ENCODE data around the gene GAL3ST2. TPM values are rescaled to one million over a fixed set of nuclear protein-coding genes. Genes with fewer than 3 reads are reported as not detected.

GAL3ST2 gene
- total and polyA plus RNA-seq, 12 donors = 0.16 to 1.8 (median 0.61) TPM; not detected in 4

DNA sequence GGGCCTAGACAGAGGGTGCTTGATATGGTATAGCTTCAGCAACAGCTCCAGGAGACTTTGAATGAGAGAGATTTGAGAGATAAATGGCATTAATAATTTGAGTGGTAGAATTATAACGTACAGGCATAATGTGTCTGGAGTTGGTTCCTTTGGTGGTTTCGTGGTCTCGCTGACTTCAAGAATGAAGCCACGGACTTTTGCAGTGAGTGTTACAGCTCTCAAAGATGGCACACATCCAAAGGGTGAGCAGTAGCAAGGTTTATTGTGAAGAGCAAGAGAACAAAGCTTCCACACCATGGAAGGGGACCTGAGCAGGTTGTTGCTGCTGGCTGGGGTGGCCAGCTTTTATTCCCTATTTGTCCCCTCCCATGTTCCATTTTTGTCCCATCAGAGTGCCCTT is 59.0 kb downstream of the GAL3ST2 start:
- intact Hi-C loops (cut with DNase I) = no loop called here
- Histone ChIP-seq H3K4me3 (no peak overlapping the region), H3K36me3 (replicated peaks in 1 of 2) (no peaks in the 10 kb centered on the region), H3K27me3 (no peaks in the 10 kb centered on the region), H3K27ac (no peak overlapping the region), H3K4me1 (replicated peaks in 1 of 2) (no peaks in the 10 kb centered on the region), H3K9me3 (replicated peaks in 1 of 3) (no peaks in the 10 kb centered on the region)
- peak in 1 of 7 donors; percentile 6 for DNase-seq
- TF ChIP-seq POLR2A (IDR thresholded peaks at IDR 0.05) = no peak
- WGBS, 4 donors = 61 to 72% (median 68%) methylated on average over 4 of the region's 4 CpGs

GRCh38 chr2:241836292-241836691 is 59.7 kb downstream of the GAL3ST2 start:
- H3K4me1 ChIP-seq (replicated peaks in 1 of 2) = no peaks in the 10 kb centered on the region
- H3K36me3 ChIP-seq (replicated peaks in 1 of 2) = no peaks in the 10 kb centered on the region
- no peaks in the 10 kb centered on the region for H3K9me3 ChIP-seq (replicated peaks in 1 of 3)
- intact Hi-C loops (cut with DNase I) = no loop called here
- no peak overlapping the region for H3K4me3 ChIP-seq
- TF ChIP-seq POLR2A (IDR thresholded peaks at IDR 0.05) = no peak
- TF ChIP-seq, protein P1, sequence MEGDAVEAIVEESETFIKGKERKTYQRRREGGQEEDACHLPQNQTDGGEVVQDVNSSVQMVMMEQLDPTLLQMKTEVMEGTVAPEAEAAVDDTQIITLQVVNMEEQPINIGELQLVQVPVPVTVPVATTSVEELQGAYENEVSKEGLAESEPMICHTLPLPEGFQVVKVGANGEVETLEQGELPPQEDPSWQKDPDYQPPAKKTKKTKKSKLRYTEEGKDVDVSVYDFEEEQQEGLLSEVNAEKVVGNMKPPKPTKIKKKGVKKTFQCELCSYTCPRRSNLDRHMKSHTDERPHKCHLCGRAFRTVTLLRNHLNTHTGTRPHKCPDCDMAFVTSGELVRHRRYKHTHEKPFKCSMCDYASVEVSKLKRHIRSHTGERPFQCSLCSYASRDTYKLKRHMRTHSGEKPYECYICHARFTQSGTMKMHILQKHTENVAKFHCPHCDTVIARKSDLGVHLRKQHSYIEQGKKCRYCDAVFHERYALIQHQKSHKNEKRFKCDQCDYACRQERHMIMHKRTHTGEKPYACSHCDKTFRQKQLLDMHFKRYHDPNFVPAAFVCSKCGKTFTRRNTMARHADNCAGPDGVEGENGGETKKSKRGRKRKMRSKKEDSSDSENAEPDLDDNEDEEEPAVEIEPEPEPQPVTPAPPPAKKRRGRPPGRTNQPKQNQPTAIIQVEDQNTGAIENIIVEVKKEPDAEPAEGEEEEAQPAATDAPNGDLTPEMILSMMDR (IDR thresholded peaks at IDR 0.05) = no peak
- DNase-seq = peak in 1 of 7 donors; percentile 6
- H3K27me3 ChIP-seq = no peaks in the 10 kb centered on the region
- H3K27ac ChIP-seq = no peak overlapping the region
- 41 to 51% (median 49%) methylated on average over 6 of the region's 6 CpGs for WGBS, 4 donors

DNA sequence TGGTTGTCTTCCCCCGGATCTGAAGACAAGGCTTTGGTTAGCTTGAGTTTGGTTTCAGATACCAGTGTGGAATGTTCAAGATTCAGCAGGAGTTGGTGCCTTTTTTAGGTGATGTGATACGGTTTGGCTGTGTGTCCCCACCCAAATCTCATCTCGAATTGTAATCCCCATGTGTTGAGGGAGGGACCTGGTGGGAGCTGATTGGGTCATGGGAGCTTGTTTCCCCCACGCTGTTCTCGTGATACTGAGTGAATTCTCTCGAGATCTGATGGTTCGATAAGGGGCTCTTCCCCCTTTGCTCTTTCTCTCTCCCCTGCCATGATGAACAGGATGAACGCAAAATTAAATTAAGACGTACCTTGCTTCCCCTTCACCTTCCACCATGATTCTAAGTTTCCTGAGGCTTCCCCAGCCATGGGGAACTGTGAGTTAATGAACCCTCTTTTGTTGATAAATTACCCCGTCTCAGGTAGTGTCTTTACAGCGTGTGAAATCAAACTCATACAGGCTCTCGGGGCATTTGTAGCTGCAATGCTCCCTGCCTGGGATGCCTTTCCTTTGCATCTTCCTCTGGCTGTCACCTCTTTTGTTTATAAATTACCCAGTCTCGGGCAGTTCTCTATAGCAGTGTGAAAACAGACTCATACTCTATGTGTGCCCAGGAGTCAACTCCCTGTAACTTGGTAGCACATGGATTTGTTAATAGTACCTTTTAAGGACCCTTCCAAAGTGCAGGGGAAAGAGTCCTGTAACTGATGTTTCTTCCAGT is 60.8 kb downstream of the GAL3ST2 start:
- no peaks in the 10 kb centered on the region for H3K27me3 ChIP-seq
- H3K4me1 ChIP-seq (replicated peaks in 1 of 2) = no peaks in the 10 kb centered on the region
- H3K27ac ChIP-seq = no peak overlapping the region
- 57 to 71% (median 69%) methylated on average over 13 of the region's 13 CpGs for WGBS, 4 donors
- DNase-seq = peak in 1 of 7 donors; percentile 9
- no peaks in the 10 kb centered on the region for H3K36me3 ChIP-seq (replicated peaks in 1 of 2)
- no peak overlapping the region for H3K4me3 ChIP-seq
- TF ChIP-seq, protein P1 (IDR thresholded peaks at IDR 0.05) = no peak
- no peak for TF ChIP-seq POLR2A (IDR thresholded peaks at IDR 0.05)
- no peaks in the 10 kb centered on the region for H3K9me3 ChIP-seq (replicated peaks in 1 of 3)
- intact Hi-C loops (cut with DNase I) = no loop called here

DNA sequence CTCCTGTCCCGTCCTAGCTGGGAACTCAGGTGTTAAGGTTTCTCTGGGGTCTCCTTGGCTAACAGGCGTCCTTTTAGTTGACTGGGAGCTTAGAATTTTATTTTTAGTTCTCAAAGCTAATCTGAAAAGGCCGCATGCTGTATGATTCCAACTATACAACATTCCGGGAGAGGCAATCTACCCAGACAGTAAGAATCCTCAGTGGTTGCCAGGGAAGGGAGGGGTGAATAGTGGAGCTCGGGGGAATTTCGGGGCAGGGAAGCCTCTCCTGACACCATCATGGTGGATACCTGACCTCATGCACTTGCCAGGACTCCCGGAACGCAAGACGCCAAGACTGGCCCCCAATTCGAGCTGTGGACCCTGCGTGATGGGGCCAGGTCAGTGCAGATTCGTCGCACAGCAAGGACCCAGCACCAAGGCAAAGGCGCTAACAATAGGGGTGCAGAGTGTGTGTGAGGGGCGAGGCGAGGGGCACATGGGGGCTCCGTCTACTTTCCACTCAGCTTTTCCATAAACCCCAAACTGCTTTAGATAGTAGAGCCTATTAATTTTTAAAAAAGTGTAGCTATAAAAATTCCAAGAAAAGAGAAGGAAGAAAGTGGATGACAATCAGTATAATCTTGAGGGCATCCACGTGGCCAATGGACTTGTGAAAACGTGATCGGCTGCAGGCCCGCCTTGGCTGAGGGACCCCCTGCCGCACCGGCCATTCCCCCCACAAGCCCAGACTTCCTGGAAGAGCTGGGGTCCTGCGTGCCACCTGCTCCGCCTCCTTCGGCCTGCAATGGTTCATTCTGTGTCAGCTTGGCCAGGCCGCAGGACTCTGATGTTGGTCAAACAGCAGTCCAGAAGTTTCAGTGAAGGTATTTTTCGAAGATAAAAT is 64.8 kb downstream of the GAL3ST2 start:
- Histone ChIP-seq H3K4me3 (no peak overlapping the region), H3K27ac (no peak overlapping the region), H3K9me3 (replicated peaks in 1 of 3) (no peaks in the 10 kb centered on the region), H3K4me1 (replicated peaks in 1 of 2) (peaks cover 0 to 7% of the 10 kb centered on the region in 2 donors), H3K36me3 (replicated peaks in 1 of 2) (no peaks in the 10 kb centered on the region), H3K27me3 (no peaks in the 10 kb centered on the region)
- WGBS, 4 donors = 85 to 88% (median 87%) methylated on average over 27 to 28 of the region's 28 CpGs
- TF ChIP-seq, protein P1 (IDR thresholded peaks at IDR 0.05) = no peak
- TF ChIP-seq POLR2A (IDR thresholded peaks at IDR 0.05) = no peak
- intact Hi-C loops (cut with DNase I) = no loop called here
- peak in 1 of 7 donors; percentile 17 for DNase-seq

All from adrenal gland (tissue), 12 donors.